ENCODE results near the gene TMEM229A.
"Not testable (repeated sequence)": the region's sequence is repeated elsewhere in the genome, so short reads cannot be mapped to it uniquely, and the experiment has no call there.

The TMEM229A gene

DNA sequence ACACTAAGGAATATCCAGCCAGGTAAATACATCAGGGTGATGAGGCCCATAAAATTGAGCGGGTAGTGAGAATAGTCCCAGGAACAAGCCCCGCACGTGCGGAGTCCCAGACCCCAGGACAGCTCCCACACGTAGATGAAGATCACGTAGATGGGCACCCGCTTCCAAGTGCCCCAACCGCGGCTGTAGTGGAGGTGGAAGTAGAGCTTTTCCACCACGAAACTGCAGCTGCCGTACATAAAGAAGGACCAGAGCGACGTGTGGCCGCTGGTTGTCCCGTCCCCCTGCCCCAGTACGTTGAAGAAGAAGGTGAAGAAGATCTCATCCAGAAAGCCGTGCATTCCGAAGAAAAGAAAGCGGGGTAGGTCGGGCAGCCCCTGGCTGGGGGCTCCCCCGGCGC is 948 bp downstream of the TMEM229A start:
- no peak for DNase-seq

GRCh38 chr7:124031406-124031805 is 1.5 kb downstream of the TMEM229A start:
- no peak for DNase-seq

DNA sequence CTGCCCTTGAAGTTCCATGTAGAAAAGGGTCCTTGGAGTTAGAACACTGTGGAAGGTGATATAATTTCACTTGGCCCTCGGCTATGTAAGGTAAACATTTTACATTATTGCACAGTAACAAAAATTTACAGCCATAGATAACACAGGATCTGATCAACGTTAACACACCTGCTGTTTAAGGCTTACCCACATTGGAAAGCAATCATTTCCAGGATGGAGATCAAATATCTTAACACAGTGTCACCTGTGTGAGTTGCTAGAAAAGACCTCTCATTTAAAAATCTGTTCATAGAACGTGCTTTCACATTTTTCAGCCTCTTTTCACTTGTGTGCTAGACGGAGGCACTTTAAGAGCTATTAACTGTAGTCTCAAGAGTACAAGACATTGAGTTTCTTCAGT is 1.9 kb downstream of the TMEM229A start:
- no peak for DNase-seq

- peak; percentile 90 for DNase-seq
Observed at GRCh38 chr7:124029396-124030188, 3.3 kb downstream of the TMEM229A start.

- DNase-seq: no peak
Observed at GRCh38 chr7:124027236-124027635, 5.6 kb downstream of the TMEM229A start.

DNA sequence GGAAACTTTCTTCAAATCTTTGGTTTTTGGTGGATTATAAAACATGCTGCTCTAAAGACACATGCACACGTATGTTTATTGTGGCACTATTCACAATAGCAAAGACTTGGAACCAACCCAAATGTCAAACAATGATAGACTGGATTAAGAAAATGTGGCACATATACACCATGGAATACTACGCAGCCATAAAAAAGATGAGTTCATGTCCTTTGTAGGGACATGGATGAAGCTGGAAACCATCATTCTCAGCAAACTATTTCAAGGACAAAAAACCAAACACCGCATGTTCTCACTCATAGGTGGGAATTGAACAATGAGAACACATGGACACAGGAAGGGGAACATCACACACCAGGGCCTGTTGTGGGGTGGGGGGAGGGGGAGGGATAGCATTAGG is 8.5 kb downstream of the TMEM229A start:
- DNase-seq: not testable (repeated sequence)

GRCh38 chr7:124022551-124022950 is 10.3 kb downstream of the TMEM229A start:
- DNase-seq: no peak

GRCh38 chr7:124020060-124020459 is 12.8 kb downstream of the TMEM229A start:
- DNase-seq: no peak

DNA sequence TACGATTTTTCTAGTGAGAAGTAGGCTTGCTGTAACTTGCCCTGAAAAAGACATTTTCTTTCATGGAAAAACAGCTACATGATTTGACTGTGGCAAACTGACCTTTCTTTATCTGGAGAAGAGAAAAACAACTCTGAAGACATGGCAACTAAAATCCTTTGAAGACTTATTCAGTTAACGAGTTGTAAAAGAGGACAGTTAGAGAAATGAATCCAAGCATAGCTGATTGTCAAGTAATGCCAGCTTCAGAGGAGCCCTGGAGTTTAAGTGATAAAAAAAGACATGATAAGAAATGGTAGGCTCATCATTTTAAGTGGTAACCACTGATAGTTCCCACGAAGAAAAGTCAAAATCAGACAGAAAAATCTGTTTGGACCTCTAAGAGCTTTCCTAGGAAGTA is 19.6 kb downstream of the TMEM229A start:
- no peak for DNase-seq

GRCh38 chr7:124012864-124013263 is 20.0 kb downstream of the TMEM229A start:
- DNase-seq: no peak

DNA sequence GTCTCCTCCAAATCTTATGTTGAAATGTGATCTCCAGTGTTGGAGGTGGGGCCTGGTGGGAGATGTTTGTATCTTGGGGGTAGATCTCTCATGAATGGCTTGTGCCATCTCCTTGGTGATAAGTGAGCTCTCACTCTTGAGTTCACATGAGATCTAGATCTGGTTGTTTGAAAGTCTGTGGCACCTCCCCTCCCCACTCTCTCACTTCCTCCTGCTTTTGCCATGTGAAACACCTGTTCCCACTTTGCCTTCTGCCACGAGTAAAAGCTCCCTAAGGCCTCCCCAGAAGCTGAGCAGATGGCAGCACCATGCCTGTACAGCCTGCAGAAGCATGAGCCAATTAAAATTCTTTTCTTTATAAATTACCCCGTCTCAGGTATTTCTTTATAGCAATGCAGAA is 23.5 kb downstream of the TMEM229A start:
- no peak for DNase-seq

DNA sequence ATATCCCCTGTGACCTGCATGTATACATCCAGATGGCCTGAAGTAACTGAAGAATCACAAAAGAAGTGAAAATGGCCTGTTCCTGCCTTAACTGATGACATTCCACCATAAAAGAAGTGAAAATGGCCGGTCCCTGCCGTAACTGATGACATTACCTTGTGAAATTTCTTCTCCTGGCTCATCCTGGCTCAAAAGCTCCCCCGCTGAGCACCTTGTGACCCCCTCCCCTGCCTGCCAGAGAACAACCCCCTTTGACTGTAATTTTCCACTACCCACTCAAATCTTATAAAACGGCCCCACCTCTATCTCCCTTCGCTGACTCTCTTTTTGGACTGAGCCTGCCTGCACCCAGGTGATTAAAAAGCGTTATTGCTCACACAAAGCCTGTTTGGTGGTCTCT is 24.6 kb downstream of the TMEM229A start:
- not testable (repeated sequence) for DNase-seq

DNA sequence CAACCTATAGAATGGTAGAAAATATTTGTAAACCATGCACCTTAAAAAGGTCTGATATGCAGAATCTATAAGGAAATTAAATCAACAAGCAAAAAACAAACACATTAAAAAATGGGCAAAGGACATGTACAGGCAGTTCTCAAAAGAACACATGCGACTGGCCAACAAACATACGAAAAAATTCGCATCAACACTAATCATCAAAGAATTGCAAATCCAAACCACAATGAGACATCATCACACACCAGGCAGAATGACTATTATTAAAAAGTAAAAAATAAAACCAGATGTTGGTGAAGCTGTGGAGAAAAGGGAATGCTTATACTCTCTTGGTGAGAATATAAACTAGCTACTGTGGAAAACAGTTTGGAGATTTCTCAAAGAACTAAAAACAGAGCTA is 33.2 kb downstream of the TMEM229A start:
- DNase-seq: no peak

- no peak for DNase-seq
Observed at GRCh38 chr7:123998921-123999320, 33.9 kb downstream of the TMEM229A start.

GRCh38 chr7:123996327-123996625 is 36.6 kb downstream of the TMEM229A start:
- no peak for DNase-seq

- no peak for DNase-seq
Observed at GRCh38 chr7:123995617-123996326, 37.1 kb downstream of the TMEM229A start.

- no peak for DNase-seq
Observed at GRCh38 chr7:123994449-123994848, 38.4 kb downstream of the TMEM229A start.

GRCh38 chr7:123993996-123994395 is 38.9 kb downstream of the TMEM229A start:
- no peak for DNase-seq

DNA sequence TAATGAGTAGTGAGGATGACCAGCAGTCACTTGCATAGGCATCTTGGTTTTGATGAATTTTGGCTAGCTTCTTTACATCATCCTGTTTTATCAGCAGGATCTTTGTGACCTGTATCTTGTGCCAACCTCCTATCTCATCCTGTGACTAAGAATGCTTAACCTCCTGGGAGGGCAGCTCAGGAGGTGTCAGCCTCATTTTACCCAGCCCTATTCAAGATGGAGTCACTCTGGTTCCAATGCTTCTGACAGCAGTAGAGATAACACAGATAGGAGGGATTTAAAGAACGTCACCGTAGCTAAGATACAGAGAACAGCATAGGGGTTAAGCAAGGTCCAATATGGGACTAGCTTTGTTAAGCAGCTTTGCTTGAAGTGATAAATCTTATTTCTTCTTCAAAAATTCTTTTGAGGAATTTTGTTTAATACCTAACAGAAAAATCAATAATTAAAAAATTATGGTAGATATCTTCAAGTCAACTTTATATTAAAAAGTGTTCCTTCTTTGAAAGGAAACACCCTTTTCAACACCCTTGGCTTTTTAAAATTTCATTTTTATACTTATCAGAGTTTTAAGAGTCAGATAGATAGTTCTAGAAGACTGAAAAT is 39.9 kb downstream of the TMEM229A start:
- DNase-seq: no peak

DNA sequence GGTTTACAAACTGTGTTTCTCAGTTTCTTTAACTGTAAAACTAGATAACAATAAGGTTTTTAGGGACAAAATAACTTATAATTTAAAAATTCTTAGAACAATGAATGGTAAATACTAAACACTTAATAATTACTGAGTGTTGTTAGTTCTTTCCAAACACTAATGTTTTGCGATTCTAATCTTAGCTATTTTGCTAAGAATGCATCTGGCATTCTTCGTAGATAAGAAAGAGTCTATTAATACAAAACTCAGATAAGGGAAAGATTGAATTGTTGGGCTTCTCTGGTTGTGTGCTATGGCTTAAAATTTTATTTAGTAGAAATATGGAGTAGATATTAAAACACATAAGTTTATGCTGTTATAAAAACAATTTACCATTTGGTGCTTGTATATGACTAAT is 45.4 kb downstream of the TMEM229A start:
- DNase-seq: no peak
